Stimulated activated CD4-positive, alpha-beta T cell treated with anti-CD3 and anti-CD28 coated beads, Interleukin-1b, Interleukin-23, amount 100 ng/mL, for 1 hour (primary cell): Measurements from ENCODE around the gene MPP2.
"Not testable (repeated sequence)": the region's sequence is repeated elsewhere in the genome, so short reads cannot be mapped to it uniquely, and the experiment has no call there.

Source experiments
- DNase-seq, 2 donors: peaks; one replicate each; pipeline ENCODE4 v3.0.0-alpha.2; 2020; ENCODE audit warnings: low read depth in 2 of 2

The MPP2 gene, protein sequence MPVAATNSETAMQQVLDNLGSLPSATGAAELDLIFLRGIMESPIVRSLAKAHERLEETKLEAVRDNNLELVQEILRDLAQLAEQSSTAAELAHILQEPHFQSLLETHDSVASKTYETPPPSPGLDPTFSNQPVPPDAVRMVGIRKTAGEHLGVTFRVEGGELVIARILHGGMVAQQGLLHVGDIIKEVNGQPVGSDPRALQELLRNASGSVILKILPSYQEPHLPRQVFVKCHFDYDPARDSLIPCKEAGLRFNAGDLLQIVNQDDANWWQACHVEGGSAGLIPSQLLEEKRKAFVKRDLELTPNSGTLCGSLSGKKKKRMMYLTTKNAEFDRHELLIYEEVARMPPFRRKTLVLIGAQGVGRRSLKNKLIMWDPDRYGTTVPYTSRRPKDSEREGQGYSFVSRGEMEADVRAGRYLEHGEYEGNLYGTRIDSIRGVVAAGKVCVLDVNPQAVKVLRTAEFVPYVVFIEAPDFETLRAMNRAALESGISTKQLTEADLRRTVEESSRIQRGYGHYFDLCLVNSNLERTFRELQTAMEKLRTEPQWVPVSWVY

DNA sequence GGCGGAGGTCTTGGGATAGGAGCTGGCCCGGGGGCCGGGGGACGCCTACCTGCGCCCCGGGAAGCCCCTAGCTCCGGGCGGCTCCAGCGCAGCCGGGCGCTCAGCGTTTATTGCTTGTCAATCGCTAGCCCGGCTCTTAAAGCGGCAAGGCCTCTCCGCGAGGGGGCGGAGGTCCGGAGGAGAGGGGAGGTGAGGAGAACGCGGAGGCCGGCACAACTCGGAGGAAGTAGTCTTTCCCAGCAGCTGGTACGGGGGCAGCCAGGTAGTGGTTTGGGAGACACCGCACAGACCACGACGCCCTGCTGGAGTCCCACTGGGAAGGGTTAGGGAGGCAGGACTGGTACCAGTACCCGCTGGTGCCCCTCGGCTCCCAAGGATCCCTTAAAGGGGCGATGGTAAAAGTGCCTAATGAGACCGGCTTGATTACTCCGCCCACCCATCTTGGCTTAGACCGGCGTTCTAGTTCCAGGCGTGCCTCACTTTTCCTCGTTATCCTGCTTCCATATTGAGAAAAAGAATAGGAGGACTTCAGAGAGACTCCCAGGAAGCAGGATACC lies at the start of gene MPP2:
TSS of gene MPP2 (minus strand) at position 112 of the 557 bp plus-strand sequence. CDS start 3,076 bp downstream, outside the sequence.
- DNase-seq, result no peak

- DNase-seq, result no peak
Measured at GRCh38 chr17:43956222-43956621, 48.9 kb upstream of the MPP2 start.

GRCh38 chr17:43953746-43954145 lies 46.4 kb upstream of the MPP2 start, which contains the start of gene PYY:
PYY (minus strand) TSS chr17:43953940; CDS start chr17:43953483, 457 bp downstream.
- no peak for DNase-seq

DNA sequence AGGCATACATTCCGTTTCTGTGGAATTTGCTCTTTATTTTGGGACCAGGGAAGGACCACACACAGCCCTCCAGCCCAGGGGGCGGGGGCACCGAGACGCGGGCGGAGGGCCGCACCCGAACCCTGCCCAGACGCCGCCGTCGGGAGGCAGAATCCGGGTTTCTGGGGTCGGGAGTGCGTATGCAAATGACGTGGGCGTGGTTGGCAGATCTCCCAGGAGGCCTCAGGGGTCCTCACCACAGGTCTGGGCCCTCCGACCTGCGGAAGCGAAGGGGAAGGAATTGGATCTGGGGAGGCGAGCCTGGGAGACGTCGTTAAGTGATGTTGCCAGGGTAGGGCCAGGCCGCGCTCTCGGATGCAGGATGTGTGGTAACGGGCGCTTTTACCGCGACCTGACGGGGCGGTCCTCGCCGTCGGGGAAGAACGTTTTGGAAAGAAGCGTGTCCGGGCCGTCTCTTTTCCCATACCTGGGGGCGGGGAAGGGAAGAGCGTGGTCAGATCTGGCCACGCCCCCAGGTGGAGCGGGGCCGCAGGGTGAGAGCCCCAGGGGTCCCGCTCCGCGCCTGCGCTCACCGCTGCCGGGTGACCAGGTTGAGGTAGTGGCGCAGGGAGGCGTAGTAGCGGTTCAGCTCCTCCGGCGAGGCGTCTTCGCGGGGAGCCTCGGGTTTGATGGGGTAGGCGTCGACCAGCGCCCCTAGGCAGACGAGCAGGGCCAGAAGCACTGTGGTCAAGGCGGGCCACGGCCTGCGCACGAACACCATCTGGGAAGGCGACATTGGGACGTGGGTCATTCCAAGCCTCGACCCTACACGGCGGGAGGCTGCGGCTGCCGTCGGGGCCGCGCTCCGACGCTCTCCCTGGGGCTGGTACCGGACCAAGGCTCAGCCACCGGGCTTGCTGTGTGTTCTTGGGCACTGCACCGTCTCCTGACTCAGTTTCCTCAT lies 45.7 kb upstream of the MPP2 start:
- no peak for DNase-seq

DNA sequence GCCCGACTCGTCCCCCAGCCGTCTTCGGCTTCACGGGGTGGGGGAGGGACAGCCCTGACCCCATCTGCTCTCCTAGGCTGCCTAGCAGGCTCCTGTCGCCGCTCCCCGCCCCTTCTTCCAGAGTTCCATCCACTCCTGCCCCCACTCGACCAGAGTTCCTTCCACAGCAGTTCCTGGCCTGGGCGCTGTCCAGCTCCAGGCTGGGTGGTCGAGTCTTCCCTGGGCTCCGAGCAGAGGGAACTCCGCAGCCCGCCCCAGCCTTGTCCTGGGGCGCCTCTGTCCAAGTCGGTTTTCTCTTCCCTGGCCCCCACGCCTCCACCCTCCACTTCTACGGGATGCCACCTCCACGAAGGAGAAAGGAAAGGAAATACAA lies 45.0 kb upstream of the MPP2 start:
- DNase-seq, result no peak

DNA sequence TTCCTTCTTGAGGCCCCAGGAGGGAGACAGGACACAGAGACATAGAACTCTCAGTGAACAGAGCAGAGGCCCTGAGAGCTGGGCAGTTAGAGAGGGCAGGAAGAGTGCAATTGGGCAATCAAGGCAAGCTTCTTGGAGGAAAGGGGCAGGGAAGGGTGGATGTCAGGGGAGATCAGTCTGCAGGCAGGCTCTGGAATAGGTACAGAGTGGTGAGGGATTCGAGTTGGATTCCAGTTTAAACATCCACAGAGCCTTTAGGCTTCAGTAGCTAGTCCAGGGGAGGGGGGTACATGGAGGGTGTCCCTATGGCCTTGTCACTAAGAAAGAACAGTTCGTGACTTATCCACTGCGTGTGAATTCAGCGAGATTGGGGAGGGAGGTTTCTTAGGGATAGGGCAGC lies 44.4 kb upstream of the MPP2 start:
- no peak for DNase-seq

- DNase-seq, result no peak
Measured at GRCh38 chr17:43950554-43950953, 43.2 kb upstream of the MPP2 start.

DNA sequence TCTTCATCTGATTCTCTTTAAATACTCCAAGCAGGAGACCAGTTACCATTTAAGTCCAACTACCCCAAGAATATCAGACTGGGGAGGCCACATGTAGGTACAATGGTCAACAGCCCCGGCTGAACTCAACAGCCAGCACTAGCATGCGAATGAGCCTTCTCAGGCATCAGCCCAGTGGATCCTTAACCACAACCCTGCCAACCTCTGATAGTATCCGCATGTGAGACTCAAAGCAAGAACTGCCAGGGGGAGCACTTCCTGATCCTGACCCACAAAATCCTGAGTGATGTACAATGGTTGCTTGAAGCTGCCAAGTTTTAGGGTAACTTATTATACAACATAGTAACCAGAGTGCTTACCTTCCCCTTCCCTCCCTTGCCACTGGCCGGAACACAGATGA lies 42.4 kb upstream of the MPP2 start:
- DNase-seq, result no peak

- no peak for DNase-seq
Measured at GRCh38 chr17:43946781-43947180, 39.4 kb upstream of the MPP2 start.

DNA sequence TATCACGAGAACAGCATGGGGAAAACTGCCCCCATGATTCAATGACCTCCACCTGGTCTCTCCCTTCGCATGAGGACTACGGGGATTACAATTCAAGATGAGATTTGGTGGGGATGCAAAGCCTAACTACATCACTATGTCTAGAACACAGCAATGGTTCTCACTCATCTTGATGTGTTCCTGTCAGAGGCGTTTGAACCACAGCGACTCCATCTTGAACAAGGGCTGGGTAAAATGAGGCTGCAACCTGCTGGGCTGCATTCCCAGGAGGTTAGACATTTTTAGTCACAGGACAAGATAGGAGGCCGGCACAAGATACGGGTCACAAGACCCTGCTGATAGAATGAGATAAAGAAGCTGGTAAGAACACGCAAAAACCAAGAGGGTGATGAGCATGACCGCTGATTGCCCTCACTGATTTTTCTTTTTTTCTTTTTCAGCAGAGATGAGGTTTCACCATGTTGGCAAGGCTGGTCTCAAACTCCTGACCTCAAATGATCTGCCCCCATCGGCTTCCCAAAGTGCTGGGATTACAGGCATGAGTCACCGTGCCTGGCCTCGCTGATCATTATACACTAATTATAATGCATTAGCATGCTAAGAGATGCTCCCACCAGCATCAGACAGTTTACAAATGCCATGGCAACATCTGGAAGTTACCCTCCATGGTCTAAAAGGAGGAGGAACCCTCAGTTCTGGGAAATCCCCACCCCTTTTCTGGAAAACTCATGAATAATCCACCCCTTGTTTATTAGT lies 37.9 kb upstream of the MPP2 start:
- no peak for DNase-seq

DNA sequence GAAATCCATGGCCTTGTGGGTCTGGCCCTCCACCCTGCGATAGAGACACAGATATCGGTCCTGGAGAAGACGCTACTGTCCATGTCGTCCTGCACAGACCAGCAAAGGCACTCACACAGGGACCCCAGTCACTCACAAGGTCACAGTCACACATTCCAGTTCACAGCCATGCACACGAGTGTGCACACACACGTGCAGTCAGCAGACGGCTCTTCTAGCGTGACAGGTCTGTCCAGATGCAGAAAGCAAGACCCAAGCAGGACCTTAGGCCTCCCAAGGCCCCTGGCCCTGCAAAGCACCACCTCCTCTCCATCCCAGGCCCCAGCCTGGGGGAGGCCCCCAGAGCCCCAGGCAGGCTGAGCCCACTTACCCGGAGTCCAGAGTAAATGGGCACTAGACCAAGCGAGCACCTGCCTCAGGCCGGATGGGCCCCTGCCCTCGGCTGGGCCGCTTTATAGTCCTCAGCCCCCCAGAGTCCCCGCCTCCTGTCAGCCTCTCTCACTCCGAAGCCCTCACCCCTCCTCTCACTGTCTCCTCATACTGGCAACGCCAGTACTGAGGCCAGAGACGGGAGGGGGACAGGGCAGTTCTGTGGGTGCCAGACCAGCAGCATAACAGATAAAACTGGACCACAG lies 34.8 kb upstream of the MPP2 start, which contains the start of gene PPY:
TSS of gene PPY (minus strand) at position 426 of the 635 bp plus-strand sequence. CDS start 822 bp downstream, outside the sequence.
- no peak for DNase-seq

- no peak for DNase-seq
Measured at GRCh38 chr17:43940630-43941029, 33.3 kb upstream of the MPP2 start.

- DNase-seq, result no peak
Measured at GRCh38 chr17:43939886-43940285, 32.5 kb upstream of the MPP2 start.

DNA sequence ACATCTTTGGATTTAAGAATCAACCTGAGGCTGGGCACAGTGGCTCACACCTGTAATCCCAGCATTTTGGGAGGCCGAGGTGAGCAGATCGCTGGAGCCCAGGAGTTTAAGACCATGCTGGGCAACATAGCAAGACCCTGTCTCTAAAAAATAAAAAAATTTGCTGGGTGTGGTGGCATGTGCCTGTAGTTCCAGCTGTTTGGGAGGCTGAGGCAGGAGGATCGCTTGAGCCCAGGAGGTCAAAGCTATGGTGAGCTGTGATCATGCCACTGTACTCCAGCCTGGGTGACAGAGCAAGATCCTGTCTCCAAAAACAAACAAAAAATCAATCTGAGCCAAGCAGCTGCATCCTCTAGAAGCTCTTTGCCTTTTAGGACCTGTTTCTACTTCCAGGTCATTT lies 32.1 kb upstream of the MPP2 start:
- DNase-seq, result not testable (repeated sequence)

GRCh38 chr17:43938838-43939182 lies 31.5 kb upstream of the MPP2 start:
- DNase-seq, result no peak

- no peak for DNase-seq
Measured at GRCh38 chr17:43936434-43936833, 29.1 kb upstream of the MPP2 start.

- no peak for DNase-seq
Measured at GRCh38 chr17:43935926-43936261, 28.6 kb upstream of the MPP2 start.

DNA sequence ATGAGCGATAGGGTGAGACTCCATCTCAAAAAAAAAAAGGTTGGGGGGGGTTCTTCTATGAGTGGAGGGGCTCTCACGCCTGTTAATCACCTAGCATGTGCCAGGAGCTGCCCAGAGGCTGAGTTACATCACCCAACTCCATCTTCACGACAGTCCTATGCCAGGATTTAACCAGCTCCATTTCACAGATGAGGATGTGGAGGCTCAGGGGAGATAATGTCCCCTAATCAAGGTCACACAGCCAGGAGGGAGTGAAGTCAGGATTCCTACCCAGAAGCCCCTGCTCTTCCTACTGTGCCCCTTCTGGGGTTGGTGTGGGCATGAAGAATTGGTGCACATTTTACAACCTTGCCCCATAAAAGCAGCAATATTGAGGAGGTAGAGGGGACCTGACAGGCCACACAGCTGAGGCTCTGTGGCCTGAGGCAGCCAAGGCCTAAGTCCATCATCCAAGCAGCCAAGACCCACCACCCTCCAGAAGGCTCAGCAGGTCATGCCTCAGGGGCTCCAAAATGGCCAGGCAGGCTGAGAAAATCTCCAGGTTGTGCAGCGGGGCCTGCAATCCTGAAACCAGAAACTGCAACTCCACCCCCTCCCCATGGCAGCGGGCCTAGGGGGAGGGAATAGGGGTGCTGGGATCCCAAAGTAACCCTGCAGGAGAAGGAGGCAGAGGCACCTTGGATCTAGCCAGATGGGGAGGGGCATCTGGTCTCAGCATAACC lies 28.0 kb upstream of the MPP2 start:
- DNase-seq, result no peak

GRCh38 chr17:43932923-43933322 lies 25.6 kb upstream of the MPP2 start:
- DNase-seq, result no peak

DNA sequence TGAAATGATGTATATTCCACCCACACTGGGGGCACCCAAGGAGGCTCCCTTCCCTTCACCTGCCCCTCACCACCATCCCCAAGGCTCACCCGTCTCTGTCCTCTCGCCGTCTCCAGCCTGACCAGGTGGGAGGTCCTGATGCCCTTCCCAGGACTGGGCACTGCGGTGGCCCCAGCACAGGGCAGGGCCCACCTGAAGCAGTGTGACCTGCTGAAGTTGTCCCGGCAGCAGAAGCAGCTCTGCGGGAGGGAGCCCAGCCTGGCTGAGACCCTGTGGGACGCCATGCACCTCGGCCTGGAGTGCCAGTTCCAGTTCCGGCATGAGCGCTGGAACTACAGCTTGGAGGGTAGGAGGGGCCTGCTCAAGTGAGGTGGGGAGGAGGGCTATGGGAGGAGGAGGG lies 25.0 kb upstream of the MPP2 start:
- DNase-seq, result no peak
